H9 (cell line): ENCODE results near the gene PP2D1. TPM values are rescaled to one million over a fixed set of nuclear protein-coding genes. Genes with fewer than 3 reads are reported as not detected.

ENCODE experiments used
- DNase-seq: peaks from one replicate; pipeline ENCODE4 v3.0.0-alpha.2; 2017
- H2AFZ ChIP-seq: one replicate; pipeline ENCODE4 v1.6.1; 2013; ENCODE audit warnings: mild to moderate bottlenecking, low read length, control low read depth, moderate library complexity
- H2AK5ac ChIP-seq: 2 replicates; pipeline ENCODE4 v1.6.1; 2013; ENCODE audit warnings: low read length, control low read depth, mixed read lengths; ENCODE audit not compliant: insufficient read length
- H2BK120ac ChIP-seq: one replicate; pipeline ENCODE4 v1.6.1; 2013; ENCODE audit warnings: low read depth, mild to moderate bottlenecking, low read length, control low read depth, inconsistent platforms; ENCODE audit not compliant: poor library complexity, severe bottlenecking
- H2BK12ac ChIP-seq: 2 replicates; pipeline ENCODE4 v1.6.1; 2013; ENCODE audit warnings: low read length, control low read depth, mixed read lengths, low read depth; ENCODE audit not compliant: insufficient read length
- H2BK15ac ChIP-seq: 2 replicates; pipeline ENCODE4 v1.6.1; 2013; ENCODE audit warnings: low read depth, low read length, control low read depth
- H2BK20ac ChIP-seq: one replicate; pipeline ENCODE4 v1.6.1; 2013; ENCODE audit warnings: low read depth, mild to moderate bottlenecking, low read length, control low read depth, inconsistent platforms; ENCODE audit not compliant: poor library complexity, severe bottlenecking
- H2BK5ac ChIP-seq: 2 replicates; pipeline ENCODE4 v1.6.1; 2013; ENCODE audit warnings: low read length, control low read depth, mixed read lengths; ENCODE audit not compliant: insufficient read length
- H3K14ac ChIP-seq: 2 replicates; pipeline ENCODE4 v1.6.1; 2013; ENCODE audit warnings: low read length, control low read depth; ENCODE audit not compliant: insufficient read depth
- H3K18ac ChIP-seq: 2 replicates; pipeline ENCODE4 v1.6.1; 2013; ENCODE audit warnings: low read depth, mild to moderate bottlenecking, mixed read lengths, low read length, control low read depth; ENCODE audit not compliant: insufficient read length
- H3K23ac ChIP-seq: 2 replicates; pipeline ENCODE4 v1.6.1; 2013; ENCODE audit warnings: low read length, control low read depth, mixed read lengths, low read depth; ENCODE audit not compliant: insufficient read length
- H3K23me2 ChIP-seq: 2 replicates; pipeline ENCODE4 v1.6.1; 2013; ENCODE audit warnings: low read depth, mild to moderate bottlenecking, mixed read lengths, low read length, control low read depth; ENCODE audit not compliant: insufficient read length, poor library complexity, severe bottlenecking
- H3K27ac ChIP-seq: 2 replicates; pipeline ENCODE4 v1.5.1; 2013; ENCODE audit warnings: low read length, control low read depth, mixed read lengths, low read depth; ENCODE audit not compliant: insufficient read length
- H3K27me3 ChIP-seq: 2 replicates; pipeline ENCODE4 v1.6.1; 2013; ENCODE audit warnings: low read length, control low read depth, inconsistent platforms; ENCODE audit not compliant: insufficient read depth
- H3K4ac ChIP-seq: 2 replicates; pipeline ENCODE4 v1.6.1; 2013; ENCODE audit warnings: low read depth, mild to moderate bottlenecking, control low read depth, inconsistent platforms, low read length, moderate library complexity
- H3K4me1 ChIP-seq: 2 replicates; pipeline ENCODE4 v1.6.1; 2013; ENCODE audit warnings: low read length, control low read depth, inconsistent platforms; ENCODE audit not compliant: insufficient read depth
- H3K4me2 ChIP-seq: 2 replicates; pipeline ENCODE4 v1.6.1; 2013; ENCODE audit warnings: low read length, control low read depth, mixed read lengths; ENCODE audit not compliant: insufficient read length, insufficient read depth
- H3K56ac ChIP-seq: 2 replicates; pipeline ENCODE4 v1.6.1; 2013; ENCODE audit warnings: low read depth, mild to moderate bottlenecking, mixed read lengths, low read length, control low read depth; ENCODE audit not compliant: insufficient read length
- H3K79me1 ChIP-seq: 2 replicates; pipeline ENCODE4 v1.6.1; 2013; ENCODE audit warnings: low read depth, mild to moderate bottlenecking, moderate library complexity, low read length, control low read depth, inconsistent platforms; ENCODE audit not compliant: insufficient read depth, poor library complexity, severe bottlenecking
- H3K79me2 ChIP-seq: 2 replicates; pipeline ENCODE4 v1.6.1; 2013; ENCODE audit warnings: low read length, control low read depth, inconsistent platforms; ENCODE audit not compliant: insufficient read depth
- H3K9ac ChIP-seq: 2 replicates; pipeline ENCODE4 v1.6.1; 2013; ENCODE audit warnings: low read length, control low read depth, mixed read lengths; ENCODE audit not compliant: insufficient read length; ENCODE audit errors: extremely low read depth
- H3K9me3 ChIP-seq: one replicate; pipeline ENCODE4 v1.6.1; 2013; ENCODE audit warnings: low read depth, low read length, inconsistent platforms; ENCODE audit not compliant: control insufficient read depth
- H3T11ph ChIP-seq: one replicate; pipeline ENCODE4 v1.6.1; 2013; ENCODE audit warnings: mild to moderate bottlenecking, low read length, control low read depth, inconsistent platforms
- H4K20me1 ChIP-seq: one replicate; pipeline ENCODE4 v1.6.1; 2013; ENCODE audit not compliant: control insufficient read depth, insufficient read length, insufficient read depth
- H4K5ac ChIP-seq: 2 replicates; pipeline ENCODE4 v1.6.1; 2013; ENCODE audit warnings: low read depth, mild to moderate bottlenecking, mixed read lengths, low read length, control low read depth; ENCODE audit not compliant: insufficient read length
- H4K8ac ChIP-seq: replicated peaks from 2 replicates; pipeline ENCODE4 v1.6.1; 2013; ENCODE audit warnings: low read length, control low read depth, mixed read lengths, low read depth; ENCODE audit not compliant: insufficient read length
- H4K91ac ChIP-seq: 2 replicates; pipeline ENCODE4 v1.6.1; 2013; ENCODE audit warnings: low read depth, mild to moderate bottlenecking, moderate library complexity, mixed read lengths, low read length, control low read depth; ENCODE audit not compliant: insufficient read length
- H3K27ac Mint-ChIP-seq, 3 experiments: 2 replicates in 2 of 3; 3 replicates in 1 of 3; pipeline ENCODE4 v1.8.0; 2020 to 2021; ENCODE audit warnings: mixed read lengths in 3 of 3, mild to moderate bottlenecking in 1 of 3, moderate library complexity in 1 of 3
- H3K27me3 Mint-ChIP-seq: 2 replicates; pipeline ENCODE4 v1.8.0; 2021; ENCODE audit warnings: low read depth, mild to moderate bottlenecking, moderate library complexity, mixed read lengths
- H3K36me3 Mint-ChIP-seq, 3 experiments: 2 replicates in 2 of 3; 3 replicates in 1 of 3; pipeline ENCODE4 v1.8.0; 2020 to 2021; ENCODE audit warnings: low read depth in 3 of 3, mixed read lengths in 3 of 3; ENCODE audit not compliant: insufficient read depth in 1 of 3
- H3K4me1 Mint-ChIP-seq, 2 experiments: 2 replicates each; pipeline ENCODE4 v1.8.0; 2020; ENCODE audit warnings: mixed read lengths in 2 of 2
- H3K4me3 Mint-ChIP-seq, 2 experiments: 2 replicates in 1 of 2; 3 replicates in 1 of 2; pipeline ENCODE4 v1.8.0; 2020 to 2021; ENCODE audit warnings: mild to moderate bottlenecking in 2 of 2, mixed read lengths in 2 of 2, moderate library complexity in 1 of 2
- H3K9me3 Mint-ChIP-seq, 2 experiments: 2 replicates in 1 of 2; 3 replicates in 1 of 2; pipeline ENCODE4 v1.8.0; 2020; ENCODE audit warnings: mild to moderate bottlenecking in 2 of 2, mixed read lengths in 2 of 2, moderate library complexity in 1 of 2
- WGBS: extraction: QIAGEN DNeasy Blood & Tissue Kit; methylation state at CpG from one replicate; pipeline ENCODE4 v1.1.7; 2013; ENCODE audit warnings: missing lambda C conversion rate, low lambda C conversion rate, mixed read lengths; ENCODE audit not compliant: insufficient read length; ENCODE audit errors: extremely low coverage; 5-methylcytosine and 5-hydroxymethylcytosine counted together
- total RNA-seq: library from RNA; stranded (reverse); gene quantifications from 2 replicates; pipeline ENCODE4 v1.2.1, GENCODE V29; 2021
- TF ChIP-seq, protein P1 (sequence below): fragments of 200-600 bp; sonication (generic); conservative IDR thresholded peaks from 3 replicates; pipeline ENCODE4 v1.8.0; 2021; ENCODE audit warnings: antibody characterized with exemption, mild to moderate bottlenecking

The PP2D1 gene
- total RNA-seq, 1 experiment from 2014 or later: not detected

DNA sequence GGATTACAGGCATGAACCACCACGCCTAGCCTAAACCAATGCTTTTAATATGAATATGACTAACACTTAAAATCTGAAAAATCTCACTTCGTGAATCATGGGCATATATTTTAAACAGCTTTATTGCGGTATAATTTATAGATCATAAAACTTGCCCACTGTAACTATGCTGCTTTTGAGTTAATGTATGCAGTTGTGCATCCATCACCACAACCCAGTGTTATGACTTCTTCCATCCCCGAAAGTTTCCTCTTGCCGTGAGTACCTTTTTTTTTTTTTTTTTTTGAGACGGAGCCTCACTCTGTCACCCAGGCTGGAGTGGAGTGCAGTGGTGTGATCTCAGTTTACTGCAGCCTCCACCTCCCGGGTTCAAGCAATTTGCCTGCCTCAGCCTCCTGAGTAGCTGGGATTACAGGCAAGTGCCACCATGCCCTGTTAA lies 35.3 kb upstream of the PP2D1 start:
- Histone ChIP-seq H2AK5ac (no peak overlapping the region), H3K27ac (no peak overlapping the region), H2BK5ac (no peak overlapping the region), H3K23ac (no peak overlapping the region), H2BK15ac (no peak overlapping the region), H4K20me1 (no peaks in the 10 kb centered on the region), H3K79me2 (no peaks in the 10 kb centered on the region), H3K4me1 (no peaks in the 10 kb centered on the region), H2BK120ac (no peak overlapping the region), H3K9ac (no peak overlapping the region), H3K56ac (no peak overlapping the region), H3K9me3 (no peaks in the 10 kb centered on the region), H4K8ac (no peak overlapping the region), H3K4me2 (no peak overlapping the region), H4K5ac (no peak overlapping the region), H3K4ac (no peak overlapping the region), H2AFZ (no peak overlapping the region), H3K18ac (no peak overlapping the region), H3K14ac (no peak overlapping the region), H3T11ph (no peak overlapping the region), H4K91ac (no peak overlapping the region), H2BK20ac (no peak overlapping the region), H3K27me3 (no peaks in the 10 kb centered on the region), H3K23me2 (no peaks in the 10 kb centered on the region), H2BK12ac (no peak overlapping the region), H3K79me1 (no peaks in the 10 kb centered on the region)
- no CpG with 5 or more reads among the region's 7 CpGs for WGBS
- TF ChIP-seq, protein P1, sequence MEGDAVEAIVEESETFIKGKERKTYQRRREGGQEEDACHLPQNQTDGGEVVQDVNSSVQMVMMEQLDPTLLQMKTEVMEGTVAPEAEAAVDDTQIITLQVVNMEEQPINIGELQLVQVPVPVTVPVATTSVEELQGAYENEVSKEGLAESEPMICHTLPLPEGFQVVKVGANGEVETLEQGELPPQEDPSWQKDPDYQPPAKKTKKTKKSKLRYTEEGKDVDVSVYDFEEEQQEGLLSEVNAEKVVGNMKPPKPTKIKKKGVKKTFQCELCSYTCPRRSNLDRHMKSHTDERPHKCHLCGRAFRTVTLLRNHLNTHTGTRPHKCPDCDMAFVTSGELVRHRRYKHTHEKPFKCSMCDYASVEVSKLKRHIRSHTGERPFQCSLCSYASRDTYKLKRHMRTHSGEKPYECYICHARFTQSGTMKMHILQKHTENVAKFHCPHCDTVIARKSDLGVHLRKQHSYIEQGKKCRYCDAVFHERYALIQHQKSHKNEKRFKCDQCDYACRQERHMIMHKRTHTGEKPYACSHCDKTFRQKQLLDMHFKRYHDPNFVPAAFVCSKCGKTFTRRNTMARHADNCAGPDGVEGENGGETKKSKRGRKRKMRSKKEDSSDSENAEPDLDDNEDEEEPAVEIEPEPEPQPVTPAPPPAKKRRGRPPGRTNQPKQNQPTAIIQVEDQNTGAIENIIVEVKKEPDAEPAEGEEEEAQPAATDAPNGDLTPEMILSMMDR: no peak
- Mint-ChIP-seq H3K27ac (no peak overlapping the region), H3K36me3 (no peaks in the 10 kb centered on the region), H3K4me3 (no peak overlapping the region), H3K4me1 (peaks cover 5 to 7% of the 10 kb centered on the region in 2 experiments), H3K9me3 (no peaks in the 10 kb centered on the region), H3K27me3 (no peaks in the 10 kb centered on the region)
- no peak for DNase-seq
